A172 (cell line): Measurements from ENCODE around the gene ADAMTSL4. TPM values are rescaled to one million over a fixed set of nuclear protein-coding genes. Genes with fewer than 3 reads are reported as not detected.

ENCODE experiments used
- DNase-seq: peaks from one replicate; pipeline ENCODE4 v3.0.0-alpha.2; 2015; ENCODE audit warnings: low spot score
- total RNA-seq: library from RNA; depleted of rRNA; stranded (reverse); fragments of >200 nt; shearing (Covaris generic); gene quantifications from 2 replicates; pipeline ENCODE4 v1.2.3, GENCODE V29; 2014; rRNA removed

The ADAMTSL4 gene
- 0.38 and 2.3 TPM in 2 replicates for total RNA-seq

- peak; percentile 57 for DNase-seq
Measured at GRCh38 chr1:150548632-150549495, at the start of gene ADAMTSL4. Gene ADAMTSL4 (plus strand): TSS chr1:150549408. CDS start chr1:150552289, 2,881 bp downstream.

DNA sequence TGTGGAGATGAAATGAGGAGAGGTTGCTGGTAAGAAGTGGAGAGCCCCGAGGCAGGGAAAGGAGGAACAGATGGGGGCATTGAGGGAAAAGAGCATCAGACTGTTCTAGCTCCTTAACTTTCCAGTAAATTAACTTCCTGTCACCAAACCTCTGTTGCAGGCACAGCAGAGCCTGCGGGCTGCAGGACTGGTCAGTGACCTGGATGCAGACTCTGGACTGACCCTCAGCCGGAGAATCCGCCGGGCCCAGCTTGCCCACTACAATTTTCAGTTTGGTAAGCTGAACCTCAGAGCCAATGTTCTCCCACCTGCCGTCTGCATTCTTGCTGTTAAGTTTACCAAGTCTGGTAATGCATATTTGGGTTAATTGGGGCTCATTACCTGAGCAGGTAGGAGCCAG is 43.8 kb upstream of the ADAMTSL4 start:
- no peak for DNase-seq

DNA sequence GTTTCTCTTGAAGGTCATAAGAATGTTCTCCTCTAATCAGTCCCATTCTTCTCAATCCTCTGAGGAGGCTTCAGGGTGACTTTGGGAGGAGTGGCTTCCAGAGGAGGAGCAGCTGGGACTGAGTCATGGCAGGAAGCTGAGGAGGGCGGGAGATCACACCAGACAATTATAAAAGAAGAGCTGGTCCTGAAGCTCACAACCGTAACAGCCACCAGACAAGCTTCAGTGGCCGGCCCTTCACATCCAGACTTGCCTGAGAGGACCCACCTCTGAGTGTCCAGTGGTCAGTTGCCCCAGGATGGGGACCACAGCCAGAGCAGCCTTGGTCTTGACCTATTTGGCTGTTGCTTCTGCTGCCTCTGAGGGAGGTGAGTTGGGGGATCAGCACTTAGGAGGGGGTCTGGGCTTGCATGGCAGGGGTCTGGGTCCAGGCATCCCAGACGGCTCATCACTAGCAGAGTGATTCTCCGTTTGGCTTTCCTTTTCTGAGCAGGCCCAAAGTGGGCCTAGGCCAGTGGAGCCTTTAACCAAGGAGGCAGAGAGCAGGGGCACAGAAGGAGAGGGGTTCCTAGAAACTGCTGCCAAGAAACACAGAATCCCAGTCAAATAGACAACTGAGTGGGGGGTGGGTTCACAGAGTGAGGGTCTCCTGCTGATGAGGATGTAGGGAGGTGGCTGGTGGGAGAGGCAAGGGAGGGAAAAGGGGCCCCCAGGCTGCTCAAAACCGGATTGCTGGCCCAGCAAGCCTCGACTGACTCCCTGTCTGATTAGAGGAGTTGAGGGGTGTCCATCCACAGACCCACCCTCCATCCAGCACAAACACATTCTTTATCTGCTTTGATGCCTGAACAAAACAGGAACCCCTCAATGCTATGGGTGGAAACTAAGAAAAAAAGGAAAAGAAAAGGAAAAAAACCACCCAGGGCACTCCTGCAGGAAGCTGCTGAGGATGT is 41.0 kb upstream of the ADAMTSL4 start, which contains the start of gene ECM1:
Gene ECM1 (plus strand): TSS at position 198 of the 953 bp plus-strand sequence. CDS start 101 bp downstream, at position 299.
- DNase-seq = peak; percentile 95

DNA sequence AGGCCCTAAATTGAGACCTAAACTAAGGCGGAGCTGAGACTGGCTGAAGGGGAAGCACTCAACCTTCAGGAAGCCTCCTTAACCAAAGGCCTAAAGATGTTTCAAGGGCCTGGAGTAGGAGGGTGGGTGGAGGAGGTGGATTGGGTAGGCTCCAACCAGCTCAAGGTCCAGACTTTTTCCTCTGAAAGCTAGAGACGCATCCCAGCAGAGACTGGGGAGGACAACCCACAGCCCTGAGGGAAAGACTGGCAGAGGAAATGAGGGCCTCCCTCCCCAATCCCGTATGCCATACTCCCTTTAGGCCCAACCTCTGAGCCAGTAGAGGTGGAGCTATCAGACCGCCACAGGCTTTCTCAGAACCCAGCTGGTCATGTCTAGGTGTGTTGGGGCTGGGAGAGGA is 40.2 kb upstream of the ADAMTSL4 start:
- DNase-seq = no peak

GRCh38 chr1:150511551-150511950 is 37.7 kb upstream of the ADAMTSL4 start:
- DNase-seq = no peak

GRCh38 chr1:150511985-150512660 is 37.1 kb upstream of the ADAMTSL4 start:
- no peak for DNase-seq

- no peak for DNase-seq
Measured at GRCh38 chr1:150512846-150513245, 36.4 kb upstream of the ADAMTSL4 start.

DNA sequence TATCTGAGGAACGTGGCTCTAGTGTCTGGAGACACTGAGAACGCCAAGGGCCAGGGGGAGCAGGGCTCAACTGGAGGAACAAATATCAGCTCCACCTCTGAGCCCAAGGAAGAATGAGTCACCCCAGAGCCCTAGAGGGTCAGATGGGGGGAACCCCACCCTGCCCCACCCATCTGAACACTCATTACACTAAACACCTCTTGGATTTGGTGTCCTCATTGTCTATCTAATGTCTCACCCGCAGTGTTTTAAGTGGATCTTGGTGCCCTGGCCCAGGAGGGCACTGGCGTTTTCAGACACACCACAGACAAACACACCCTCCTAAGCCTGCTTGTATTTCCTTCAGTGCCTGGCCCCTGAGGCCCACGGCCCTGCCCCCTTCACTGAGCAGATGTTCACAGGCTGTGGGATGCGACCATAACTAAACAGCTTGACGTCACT is 35.8 kb upstream of the ADAMTSL4 start:
- DNase-seq = peak; percentile 79

DNA sequence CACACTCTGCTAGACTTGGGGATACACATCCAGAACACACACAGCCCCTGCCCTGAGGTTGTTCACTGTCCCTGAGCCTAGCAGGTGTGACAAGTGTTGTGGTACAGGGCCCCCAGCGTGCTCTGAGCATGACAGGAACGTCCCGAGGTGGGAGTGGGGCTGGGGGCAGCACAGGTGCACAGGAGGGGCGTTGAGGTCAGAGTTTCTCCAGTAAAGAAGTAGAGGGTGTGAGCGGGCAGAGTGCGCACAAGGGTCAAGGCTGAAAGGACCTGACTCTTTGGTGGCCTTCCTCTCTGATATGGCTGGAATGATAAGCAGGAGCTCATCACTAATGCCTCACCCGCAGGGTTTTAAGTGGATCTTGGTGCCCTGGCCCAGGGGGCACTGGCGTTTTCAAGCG is 34.9 kb upstream of the ADAMTSL4 start:
- DNase-seq = no peak

GRCh38 chr1:150514913-150515327 is 34.3 kb upstream of the ADAMTSL4 start:
- DNase-seq = no peak

- DNase-seq = peak; percentile 94
Measured at GRCh38 chr1:150515328-150516049, 33.7 kb upstream of the ADAMTSL4 start, which contains the start of gene FALEC. Gene FALEC (plus strand): TSS chr1:150515752.

GRCh38 chr1:150516050-150516591 is 33.1 kb upstream of the ADAMTSL4 start:
- no peak for DNase-seq

DNA sequence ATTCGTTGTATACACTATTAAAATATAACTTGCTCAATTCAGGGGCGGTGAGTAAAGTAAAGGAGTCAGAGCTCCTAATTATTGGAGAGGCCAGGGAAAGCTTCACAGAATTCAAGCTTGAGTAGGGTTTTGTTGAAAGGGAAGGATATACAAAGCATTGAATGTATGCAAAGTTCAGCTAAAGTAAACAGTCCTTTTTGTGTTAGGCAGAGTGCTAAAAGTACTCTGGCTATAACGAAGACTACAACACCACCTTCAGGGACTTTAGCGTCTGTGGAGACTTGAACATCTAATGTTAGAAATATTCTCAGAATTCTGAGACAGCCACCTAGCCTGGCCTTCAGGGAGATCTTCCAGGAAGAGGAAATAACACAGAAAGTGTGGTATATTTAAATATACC is 32.6 kb upstream of the ADAMTSL4 start:
- no peak for DNase-seq

GRCh38 chr1:150521196-150521968 is 27.8 kb upstream of the ADAMTSL4 start:
- no peak for DNase-seq

DNA sequence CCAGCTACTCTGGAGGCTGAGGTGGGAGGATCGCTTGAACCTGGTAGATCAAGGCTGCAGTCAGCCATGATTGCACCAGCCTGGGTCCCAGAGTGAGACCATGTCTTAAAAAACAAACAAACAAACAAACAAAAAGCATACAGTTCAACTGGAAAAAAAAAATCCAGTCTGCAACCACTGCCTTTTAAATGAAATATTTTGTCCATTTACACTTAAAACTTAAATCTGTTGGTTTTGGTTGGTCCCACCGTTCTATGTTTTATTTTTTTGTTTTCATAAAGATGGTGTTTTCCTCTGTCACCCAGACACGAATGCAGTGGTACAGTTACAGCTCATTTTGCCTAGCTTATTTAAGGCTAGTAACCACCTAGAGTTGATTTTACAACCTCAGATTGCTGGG is 23.9 kb upstream of the ADAMTSL4 start:
- DNase-seq = no peak

DNA sequence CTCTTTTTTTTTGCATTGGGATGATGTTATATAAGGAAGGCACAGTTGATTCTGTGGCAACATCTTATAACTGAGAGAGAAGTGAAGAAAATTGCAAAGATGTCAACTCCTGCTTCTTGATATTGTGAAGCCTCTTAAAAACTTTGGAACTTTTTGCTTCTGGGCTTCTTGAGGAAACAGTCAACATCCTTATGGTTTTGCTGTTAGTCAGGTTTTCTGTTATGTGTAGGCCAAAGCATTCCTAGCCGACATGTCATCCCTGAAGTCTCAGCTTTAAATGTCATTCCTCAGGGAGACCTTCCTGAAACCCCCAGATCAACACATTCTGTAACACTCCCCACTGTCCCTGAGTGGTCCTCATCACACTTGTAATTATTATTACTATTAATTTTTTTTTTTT is 21.0 kb upstream of the ADAMTSL4 start:
- DNase-seq = peak; percentile 51

DNA sequence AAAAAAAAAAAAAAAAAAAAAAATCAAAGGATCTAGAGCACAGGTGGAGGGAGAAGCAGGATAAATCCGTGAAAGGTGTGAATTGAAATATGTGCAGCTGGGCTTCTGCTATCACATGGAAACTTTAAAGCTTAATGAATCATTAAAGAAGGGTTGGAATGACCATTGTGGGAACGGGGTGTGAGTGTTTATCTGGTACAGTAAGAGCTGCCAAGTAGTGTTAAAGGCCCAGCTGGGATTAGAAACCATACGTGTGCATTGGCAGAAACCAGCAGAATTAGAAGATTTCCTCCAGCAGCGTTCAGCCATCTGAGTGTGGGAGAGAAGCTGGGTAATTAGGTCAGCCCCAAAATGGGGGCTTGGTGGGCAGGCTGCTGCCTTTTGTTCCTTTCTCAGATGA is 20.2 kb upstream of the ADAMTSL4 start:
- DNase-seq = peak; percentile 79

- DNase-seq = no peak
Measured at GRCh38 chr1:150530491-150531159, 18.6 kb upstream of the ADAMTSL4 start.

DNA sequence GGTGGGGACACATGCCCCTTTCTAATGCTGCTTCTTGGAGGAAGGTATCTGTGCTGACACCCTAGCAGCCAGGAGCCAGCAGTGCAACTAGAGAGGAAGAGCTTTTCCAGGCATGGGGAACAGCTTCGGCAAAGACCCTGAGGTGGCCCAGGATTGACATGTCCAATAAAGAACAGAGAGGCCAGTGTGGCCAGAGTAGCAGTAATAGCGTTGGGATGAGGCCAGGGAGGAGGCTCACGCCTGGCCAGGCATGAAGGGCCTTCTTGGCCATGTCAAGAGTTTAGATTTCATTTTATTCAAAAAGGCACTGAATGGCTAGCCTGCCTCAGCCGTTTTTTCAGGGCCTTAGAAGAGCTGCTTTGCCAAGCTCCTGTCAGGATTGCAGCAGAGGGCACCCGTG is 16.3 kb upstream of the ADAMTSL4 start:
- DNase-seq = no peak
